Coronary artery (tissue), 2 donors: ENCODE results near the gene COQ8B.

Experiments used
- DNase-seq: peaks from one replicate; pipeline ENCODE4 v3.0.0-alpha.2; 2017; ENCODE audit warnings: low spot score
- H3K27ac ChIP-seq, 2 donors: fragments of 200-600 bp; sonication (generic); one replicate each; pipeline ENCODE4 v1.5.1; 2016 to 2019
- H3K4me3 ChIP-seq: fragments of 200-600 bp; sonication (generic); 2 replicates; pipeline ENCODE4 v1.5.1; 2016; ENCODE audit warnings: mild to moderate bottlenecking, moderate library complexity
- CTCF ChIP-seq: fragments of 200-600 bp; sonication (generic); IDR thresholded peaks from one replicate; pipeline ENCODE4 v1.5.1; 2019; ENCODE audit warnings: antibody characterized with exemption

Gene COQ8B

DNA sequence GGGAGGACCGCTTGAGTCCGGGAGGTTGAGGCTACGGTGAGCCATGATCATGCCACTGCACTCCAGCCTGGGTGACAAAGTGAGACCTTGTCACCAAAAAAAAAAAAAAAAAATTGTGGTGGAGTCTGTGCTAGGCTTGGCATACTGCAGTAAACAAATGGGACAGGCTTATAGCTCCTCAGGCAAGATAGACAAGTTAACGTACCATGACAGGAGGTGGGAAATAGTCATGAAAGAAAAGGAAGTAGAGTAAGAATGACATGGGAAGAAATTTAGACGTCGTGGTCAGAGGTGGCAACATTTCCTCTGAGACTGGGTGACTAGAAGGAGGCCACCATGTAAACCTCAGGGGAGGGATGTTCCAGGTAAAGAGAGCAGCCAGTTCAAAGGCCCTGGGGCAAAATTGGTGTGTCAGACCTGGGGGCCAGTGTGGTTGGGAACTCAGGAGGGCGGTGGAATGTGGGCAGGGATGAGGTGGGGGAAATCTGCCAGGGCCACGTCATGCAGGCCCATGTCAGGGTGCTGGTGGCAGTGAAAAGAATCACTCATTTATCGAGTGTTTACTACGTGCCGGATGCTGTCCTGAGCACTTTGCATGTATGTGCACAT, 39.9 kb upstream of the COQ8B start:
- TF ChIP-seq CTCF: no peak
- no peak overlapping the region for H3K27ac ChIP-seq
- DNase-seq: no peak
- H3K4me3 ChIP-seq: no peak overlapping the region

DNA sequence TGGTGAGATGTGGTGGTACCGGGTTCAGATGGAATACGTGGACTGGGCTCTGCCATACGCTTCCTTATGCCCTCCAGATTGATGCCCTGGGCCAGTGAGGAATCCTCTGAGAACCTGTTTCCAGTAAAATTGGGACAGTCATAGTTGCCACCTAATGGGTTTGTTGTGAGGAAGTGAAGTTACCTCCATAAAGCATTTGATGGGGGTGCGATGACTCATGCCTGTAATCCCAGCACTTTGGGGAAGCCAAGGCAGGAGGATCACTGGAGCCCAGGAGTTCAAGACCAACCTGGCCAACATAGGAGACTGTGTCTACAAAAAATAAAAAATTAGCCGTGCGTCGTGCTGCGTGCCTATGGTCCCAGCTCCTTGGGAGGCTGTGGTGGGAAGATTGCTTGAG, 39.1 kb upstream of the COQ8B start:
- H3K27ac ChIP-seq: no peak overlapping the region
- peak overlapping the region; percentile 29 for H3K4me3 ChIP-seq
- no peak for TF ChIP-seq CTCF
- DNase-seq: no peak

DNA sequence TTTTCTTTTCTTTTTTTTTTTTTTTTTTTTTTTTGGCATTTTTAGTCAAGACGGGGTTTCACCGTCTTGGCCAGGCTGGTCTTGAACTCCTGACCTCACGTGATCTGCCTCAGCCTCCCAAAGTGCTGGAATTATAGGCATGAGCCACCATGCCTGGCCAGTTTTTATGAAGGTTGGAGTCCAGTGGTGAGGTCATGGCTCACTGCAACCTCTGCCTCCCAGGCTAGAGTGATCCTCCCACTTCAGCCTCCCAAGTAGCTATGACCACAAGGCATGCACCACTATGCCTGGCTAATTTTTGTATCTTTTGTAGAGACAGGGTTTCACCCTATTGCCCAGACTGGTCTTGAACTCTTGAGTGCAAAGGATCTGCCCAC, 38.5 kb upstream of the COQ8B start:
- Histone ChIP-seq H3K27ac (no peak overlapping the region), H3K4me3 (peak overlapping the region; percentile 29)
- no peak for TF ChIP-seq CTCF
- DNase-seq: no peak

- Histone ChIP-seq H3K27ac (no peak overlapping the region), H3K4me3 (peak overlapping the region; percentile 13)
- no peak for DNase-seq
- no peak for TF ChIP-seq CTCF
Measured at GRCh38 chr19:40754611-40755247, 38.0 kb upstream of the COQ8B start.

DNA sequence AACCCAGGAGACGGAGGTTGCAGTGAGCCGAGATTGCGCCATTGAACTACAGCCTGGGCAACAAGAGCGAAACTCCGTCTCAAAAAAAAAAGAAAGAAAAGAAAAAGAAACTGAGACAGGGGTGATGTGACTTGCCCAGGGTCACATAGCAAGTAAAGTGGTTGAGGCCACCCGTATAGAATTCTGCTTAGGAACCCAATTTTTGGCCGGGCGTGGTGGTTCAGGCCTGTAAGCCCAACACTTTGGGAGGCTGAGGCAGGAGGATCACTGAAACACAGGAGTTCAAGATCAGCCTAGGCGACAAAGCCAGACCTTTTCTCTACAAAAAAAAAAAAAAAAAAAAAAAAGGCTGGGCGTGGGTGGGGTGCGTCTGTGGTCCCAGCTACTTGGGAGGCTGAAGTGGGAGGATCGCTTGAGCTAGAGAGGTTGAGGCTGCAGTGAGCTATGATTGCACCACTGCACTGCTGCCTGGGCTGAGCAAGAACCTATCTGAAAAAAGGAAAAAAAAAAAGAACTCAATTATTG, 35.6 kb upstream of the COQ8B start:
- DNase-seq: no peak
- TF ChIP-seq CTCF: no peak
- peak overlapping the region; percentile 81 for H3K4me3 ChIP-seq
- H3K27ac ChIP-seq: no peak overlapping the region

DNA sequence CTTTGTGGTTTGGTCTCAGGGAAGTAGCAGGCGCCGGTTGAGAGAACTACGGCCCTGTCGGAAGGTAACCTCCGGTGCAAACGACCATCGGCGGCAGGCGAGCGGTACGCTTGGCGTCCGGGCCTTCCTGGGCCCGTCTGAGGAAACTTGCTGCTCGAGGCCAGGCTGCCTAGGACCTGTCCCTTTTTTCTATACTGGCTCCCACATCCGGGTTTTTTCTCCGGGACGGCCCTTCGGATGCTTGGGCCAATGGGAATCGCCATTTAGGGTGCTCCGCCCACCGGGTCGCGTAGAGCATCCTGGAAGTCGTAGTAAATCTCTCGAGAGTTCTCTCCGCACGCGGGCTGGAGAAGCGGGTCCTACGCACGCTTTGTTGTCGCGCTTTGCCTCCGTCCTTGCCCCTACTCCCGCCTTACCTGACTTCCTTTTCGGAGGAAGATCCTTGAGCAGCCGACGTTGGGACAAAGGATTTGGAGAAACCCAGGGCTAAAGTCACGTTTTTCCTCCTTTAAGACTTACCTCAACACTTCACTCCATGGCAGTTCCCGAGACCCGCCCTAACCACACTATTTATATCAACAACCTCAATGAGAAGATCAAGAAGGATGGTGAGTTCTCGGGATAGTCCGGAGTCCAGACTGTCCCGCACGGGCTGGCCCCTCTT, 34.3 kb upstream of the COQ8B start, which contains the start of gene SNRPA:
TSS of gene SNRPA (plus strand) at position 330 of the 664 bp plus-strand sequence. CDS start at position 536, 206 bp downstream.
- peak; percentile 98 for DNase-seq
- Histone ChIP-seq H3K4me3 (peak within 1 kb of the TSS; percentile 81), H3K27ac (peak within 1 kb of the TSS; percentile 90 to 91)
- TF ChIP-seq CTCF: no peak
